Adrenal gland (tissue), 5 donors: Measurements from ENCODE around the gene BTBD19.

Experiments
- CTCF ChIP-seq, 6 experiments: fragments of 450-650 bp in 4 of 6; fragments of 200-600 bp in 2 of 6; sonication (generic) in 1 of 6; IDR thresholded peaks; 1 replicate in 5 of 6; 2 replicates in 1 of 6; pipeline versions ENCODE4 v1.5.1 to v1.8.0; 2016 to 2021; ENCODE audit warnings: antibody characterized with exemption in 6 of 6, mild to moderate bottlenecking in 2 of 6, moderate library complexity in 1 of 6
- POLR2A ChIP-seq, 2 donors: fragments of 450-650 bp; IDR thresholded peaks; one replicate each; pipeline ENCODE4 v1.6.1; 2017; ENCODE audit warnings: antibody characterized with exemption in 2 of 2, mild to moderate bottlenecking in 2 of 2, moderate library complexity in 1 of 2
- donor health status: DM: no; HTN: no; CAD: no.

- TF ChIP-seq POLR2A (IDR thresholded peaks at IDR 0.05) (no peak), CTCF (IDR thresholded peaks at IDR 0.05) (no peak)
Measured at GRCh38 chr1:44787506-44787905, 20.8 kb upstream of the BTBD19 start.
